HG02938 (cell line): ENCODE data around the gene CCDC171.
"Not testable (repeated sequence)": the region's sequence is repeated elsewhere in the genome, so short reads cannot be mapped to it uniquely, and the experiment has no call there.

Experiments used
- ATAC-seq: cut with Tn5 transposase; IDR thresholded peaks from one replicate; pipeline ENCODE4 v1.9.1; 2021; ENCODE audit warnings: mild to moderate bottlenecking, moderate library complexity; ENCODE audit not compliant: unreplicated experiment

Gene CCDC171

GRCh38 chr9:15553528-15553898, 670 bp downstream of the CCDC171 start:
- peak; percentile 23 for ATAC-seq

GRCh38 chr9:15570769-15571168, 17.9 kb downstream of the CCDC171 start:
- no peak for ATAC-seq

GRCh38 chr9:15572200-15572770, 19.4 kb downstream of the CCDC171 start:
- ATAC-seq: no peak

- ATAC-seq: no peak
Measured at GRCh38 chr9:15576350-15577050, 23.7 kb downstream of the CCDC171 start.

DNA sequence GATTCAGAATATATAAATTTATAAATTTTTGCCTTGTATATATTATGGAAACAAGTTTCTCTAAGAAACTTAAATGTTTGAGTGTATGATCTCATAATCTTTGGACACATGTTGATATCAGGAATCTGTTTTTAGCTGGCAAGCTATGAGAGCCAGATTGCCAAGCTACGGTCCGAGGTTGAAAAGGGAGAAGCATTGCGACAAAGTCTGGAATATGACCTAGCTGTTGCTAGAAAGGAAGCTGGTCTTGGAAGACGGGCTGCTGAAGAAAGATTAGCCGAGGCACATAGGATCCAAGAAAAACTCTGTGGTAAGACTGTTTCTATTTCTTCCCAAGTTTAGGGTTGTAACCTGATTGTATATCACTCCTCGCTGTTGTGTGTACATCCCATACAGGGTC, 25.9 kb downstream of the CCDC171 start:
- ATAC-seq: no peak

DNA sequence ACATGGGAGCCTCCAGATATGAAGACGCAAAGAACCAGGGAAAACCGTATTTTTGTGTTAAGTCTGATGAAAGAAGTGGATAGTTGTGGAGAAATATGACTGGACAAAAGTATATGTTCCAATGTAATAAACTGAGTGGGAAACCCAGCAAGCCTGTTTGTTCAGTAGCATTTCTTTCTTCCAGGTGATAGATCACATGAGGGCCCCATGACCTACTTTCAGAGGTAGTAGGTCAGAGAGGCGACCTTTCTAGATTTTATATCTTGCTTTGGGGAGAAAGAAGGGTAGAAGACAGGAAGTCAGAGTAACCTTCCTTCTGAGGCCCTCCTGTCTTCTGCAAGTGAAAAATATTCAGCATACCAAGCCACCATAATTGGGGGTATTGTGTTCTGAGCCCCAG, 31.5 kb downstream of the CCDC171 start:
- no peak for ATAC-seq

- ATAC-seq: no peak
Measured at GRCh38 chr9:15592317-15592716, 39.5 kb downstream of the CCDC171 start.

GRCh38 chr9:15592940-15593339, 40.1 kb downstream of the CCDC171 start:
- ATAC-seq: not testable (repeated sequence)

DNA sequence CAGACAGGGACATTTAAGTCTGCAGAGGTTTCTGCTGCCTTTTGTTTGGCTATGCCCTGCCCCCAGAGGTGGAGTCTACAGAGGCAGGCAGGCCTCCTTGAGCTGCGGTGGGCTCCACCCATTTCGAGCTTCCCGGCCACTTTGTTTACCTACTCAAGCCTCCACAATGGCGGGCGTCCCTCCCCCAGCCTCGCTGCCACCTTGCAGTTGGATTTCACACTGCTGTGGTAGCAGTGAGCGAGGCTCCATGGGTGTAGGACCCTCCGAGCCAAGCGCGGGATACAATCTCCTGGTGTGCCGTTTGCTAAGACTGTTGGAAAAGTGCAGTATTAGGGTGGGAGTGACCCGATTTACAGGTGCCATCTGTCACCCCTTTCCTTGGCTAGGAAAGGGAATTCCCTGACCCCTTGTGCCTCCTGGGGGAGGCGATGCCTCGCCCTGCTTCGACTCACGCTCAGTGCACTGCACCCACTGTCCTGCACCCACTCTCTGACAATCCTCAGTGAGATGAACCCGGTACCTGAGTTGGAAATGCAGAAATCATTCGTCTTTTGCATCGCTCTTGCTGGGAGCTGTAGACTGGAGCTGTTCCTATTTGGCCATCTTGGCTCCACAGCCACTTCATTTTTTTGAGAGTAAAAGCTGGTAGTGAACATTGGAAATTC, 48.0 kb downstream of the CCDC171 start:
- ATAC-seq: not testable (repeated sequence)

DNA sequence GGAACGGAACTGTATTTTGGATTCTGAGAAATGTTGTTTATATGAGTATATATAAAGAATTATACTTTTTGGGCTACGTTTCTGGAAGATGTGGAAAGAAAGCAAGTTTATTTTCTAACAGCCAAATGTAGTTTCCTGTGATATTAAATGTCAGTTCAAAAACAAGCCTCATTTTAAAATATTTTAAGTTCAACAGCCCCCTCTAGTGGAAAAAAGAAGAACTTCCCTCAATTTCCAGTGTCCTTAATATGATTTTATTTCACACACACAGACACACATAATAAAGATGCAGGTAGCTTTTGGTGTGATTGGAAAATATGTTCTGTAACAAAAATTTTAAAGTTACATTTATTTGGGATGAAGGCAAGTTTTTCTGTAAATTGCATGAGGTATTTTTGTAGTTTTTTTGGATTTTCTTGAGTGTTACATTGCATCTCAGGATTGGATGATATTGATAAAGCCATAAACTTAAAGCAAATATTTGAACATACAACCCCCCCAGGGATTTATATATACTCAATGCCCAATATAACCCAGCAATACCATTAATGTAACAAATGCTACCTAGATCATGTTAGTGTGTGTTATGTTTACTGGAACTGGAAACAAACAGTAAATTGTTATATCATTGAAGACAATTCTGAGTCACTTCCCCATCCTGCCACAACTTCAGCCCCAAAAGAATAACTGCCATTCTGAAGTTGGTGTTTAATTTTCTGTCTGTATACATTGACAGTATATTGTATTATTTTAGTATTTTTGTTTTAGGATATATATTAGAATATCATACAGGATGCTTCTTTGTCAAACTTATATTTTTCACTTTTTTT, 54.0 kb downstream of the CCDC171 start:
- ATAC-seq: no peak

DNA sequence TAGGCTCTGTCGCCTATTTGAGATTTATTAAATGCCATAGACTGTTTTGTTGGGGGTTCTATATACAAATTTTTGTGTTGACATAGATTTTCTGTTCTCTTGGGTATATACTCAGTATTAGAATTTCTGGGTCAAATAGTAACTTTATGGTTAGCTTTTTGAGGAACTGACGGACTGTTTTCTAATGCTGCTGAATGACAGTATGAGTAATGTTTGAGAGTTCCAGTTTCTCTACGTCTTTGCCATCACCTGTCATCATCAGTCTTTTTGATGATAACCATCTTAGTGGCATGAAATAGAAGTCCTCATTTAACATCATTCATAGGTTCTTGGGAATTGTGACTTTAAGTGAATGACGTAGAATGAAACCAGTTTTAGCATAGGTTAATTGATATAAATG, 60.1 kb downstream of the CCDC171 start:
- ATAC-seq: peak; percentile 84

DNA sequence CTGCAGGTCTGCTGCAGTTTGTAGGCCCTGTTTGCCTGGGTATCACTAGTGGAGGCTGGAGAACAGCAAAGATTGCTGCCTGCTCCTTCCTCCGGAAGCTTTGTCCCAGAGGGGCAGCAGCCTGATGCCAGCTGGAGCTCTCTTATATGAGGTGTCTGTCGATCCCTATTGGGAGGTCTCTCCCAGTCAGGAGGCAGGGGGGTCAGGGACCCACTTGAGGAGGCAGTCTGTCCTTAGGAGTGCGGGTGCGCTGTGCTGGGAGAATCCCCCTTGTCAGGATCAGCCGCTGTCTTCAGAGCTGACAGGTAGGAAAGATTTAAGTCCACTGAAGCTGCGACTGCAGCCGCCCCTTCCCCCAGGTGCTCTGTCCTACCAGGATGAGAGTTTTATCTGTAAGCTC, 64.9 kb downstream of the CCDC171 start:
- ATAC-seq: no peak

DNA sequence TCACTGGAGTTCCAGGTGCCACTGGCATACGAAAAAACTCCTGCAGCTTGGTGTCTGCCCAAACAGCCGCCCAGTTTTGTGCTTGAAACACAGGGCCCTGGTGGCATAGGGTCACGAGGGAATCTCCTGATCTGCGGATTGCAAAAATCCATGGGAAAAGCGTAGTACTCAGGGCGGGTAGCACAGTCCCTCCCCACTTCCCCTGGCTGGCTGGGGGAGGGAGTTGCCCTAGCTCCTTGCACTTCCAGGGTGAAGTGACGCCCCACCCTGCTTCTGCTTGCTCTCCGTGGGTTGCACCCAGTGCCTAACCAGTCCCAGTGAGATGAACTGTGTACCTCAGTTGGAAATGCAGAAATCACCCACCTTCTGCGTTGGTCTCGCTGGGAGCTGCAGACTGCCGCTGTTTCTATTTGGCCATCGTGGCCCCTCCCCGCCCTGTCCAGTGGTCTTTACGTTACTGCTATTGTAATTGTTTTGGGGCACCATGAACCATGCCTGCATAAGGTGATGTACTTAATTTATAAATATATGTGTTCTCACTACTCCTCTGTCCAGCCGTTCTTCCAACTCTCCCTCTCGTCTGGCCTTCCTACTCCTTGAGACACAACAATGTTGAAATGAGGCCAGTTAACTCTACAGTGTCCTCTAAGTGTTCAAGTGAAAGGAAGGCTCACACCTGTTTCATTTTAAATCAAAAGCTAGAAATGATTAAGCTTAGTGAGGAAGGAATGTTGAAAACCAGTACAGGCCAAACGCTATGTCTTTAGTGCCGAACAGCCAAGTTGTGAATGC, 65.9 kb downstream of the CCDC171 start:
- ATAC-seq: no peak

DNA sequence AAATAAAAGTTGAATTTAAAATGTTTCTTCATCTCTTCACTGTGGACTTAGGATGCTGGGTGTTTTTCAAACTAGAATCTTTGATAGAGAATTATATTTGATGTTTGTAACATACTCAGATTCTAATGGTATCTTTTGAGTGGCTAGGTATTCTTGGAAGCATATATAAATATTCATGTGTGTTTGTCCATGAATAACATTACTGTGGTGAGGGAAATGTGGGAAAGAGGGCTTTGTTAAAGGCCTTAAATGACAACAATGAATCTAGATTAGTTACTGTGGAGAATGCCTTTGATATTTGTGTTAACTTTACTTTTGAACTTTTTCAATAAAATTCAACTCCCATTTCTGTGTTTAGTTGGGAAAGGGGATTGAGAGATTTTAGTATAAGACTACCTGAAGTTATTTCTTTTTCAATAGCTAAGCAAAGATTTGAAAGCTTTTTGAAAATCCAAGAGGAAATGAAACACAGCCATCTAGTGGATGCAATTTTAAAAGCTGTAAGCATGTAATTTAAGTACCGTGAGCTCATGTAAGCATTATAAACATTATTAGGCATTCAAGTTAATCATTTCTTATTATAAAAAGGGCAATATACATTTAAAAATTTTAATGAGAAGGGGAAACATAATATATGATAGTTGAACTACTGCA, 69.6 kb downstream of the CCDC171 start:
- no peak for ATAC-seq

DNA sequence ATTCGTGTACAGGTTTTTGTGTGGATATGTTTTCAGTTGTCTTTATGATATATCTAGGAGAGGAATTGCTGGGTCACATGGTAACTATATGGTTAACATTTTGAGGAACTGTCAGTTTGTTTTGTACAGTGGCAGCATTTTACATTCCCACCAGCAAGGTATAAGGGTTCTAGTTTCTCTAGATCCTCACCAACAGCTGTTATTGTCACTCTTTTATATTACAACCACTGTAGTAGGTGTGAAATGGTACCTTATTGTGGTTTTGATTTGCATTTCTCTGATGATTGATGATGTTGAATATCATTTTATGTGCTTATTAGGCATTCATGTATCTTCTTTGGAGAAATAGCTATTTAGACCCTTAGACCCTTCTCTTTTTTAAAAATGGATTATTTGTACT, 82.9 kb downstream of the CCDC171 start:
- no peak for ATAC-seq

GRCh38 chr9:15640121-15640520, 87.3 kb downstream of the CCDC171 start:
- ATAC-seq: no peak

- no peak for ATAC-seq
Measured at GRCh38 chr9:15641291-15641690, 88.4 kb downstream of the CCDC171 start.

- ATAC-seq: no peak
Measured at GRCh38 chr9:15642369-15642962, 89.6 kb downstream of the CCDC171 start.

DNA sequence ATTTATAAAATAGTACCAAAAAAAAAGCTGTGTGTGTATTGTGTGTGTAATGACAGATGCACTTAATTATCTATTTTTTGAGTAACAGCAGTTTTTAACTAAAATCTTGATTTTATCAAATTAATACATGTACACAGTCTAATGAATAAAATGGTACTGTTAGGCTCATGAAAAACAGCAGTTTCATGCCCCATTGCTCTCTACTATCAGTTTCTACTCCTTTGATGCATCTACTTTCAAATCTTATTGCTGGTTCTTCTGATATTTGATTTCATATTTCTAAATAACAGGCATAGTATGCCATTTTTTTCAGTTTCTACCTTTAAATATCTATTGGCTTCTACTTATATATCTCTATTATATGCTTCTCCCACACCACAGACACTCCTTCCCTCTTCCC, 117.4 kb downstream of the CCDC171 start:
- peak; percentile 70 for ATAC-seq

- peak; percentile 89 for ATAC-seq
Measured at GRCh38 chr9:15670894-15671293, 118.1 kb downstream of the CCDC171 start.
